ENCODE results near the gene IRF2BPL. TPM values are rescaled to one million over a fixed set of nuclear protein-coding genes. Genes with fewer than 3 reads are reported as not detected.

IRF2BPL gene
- total RNA-seq, 4 donors from 2014 or later, result 21.0 to 53.5 (median 32.5) TPM

DNA sequence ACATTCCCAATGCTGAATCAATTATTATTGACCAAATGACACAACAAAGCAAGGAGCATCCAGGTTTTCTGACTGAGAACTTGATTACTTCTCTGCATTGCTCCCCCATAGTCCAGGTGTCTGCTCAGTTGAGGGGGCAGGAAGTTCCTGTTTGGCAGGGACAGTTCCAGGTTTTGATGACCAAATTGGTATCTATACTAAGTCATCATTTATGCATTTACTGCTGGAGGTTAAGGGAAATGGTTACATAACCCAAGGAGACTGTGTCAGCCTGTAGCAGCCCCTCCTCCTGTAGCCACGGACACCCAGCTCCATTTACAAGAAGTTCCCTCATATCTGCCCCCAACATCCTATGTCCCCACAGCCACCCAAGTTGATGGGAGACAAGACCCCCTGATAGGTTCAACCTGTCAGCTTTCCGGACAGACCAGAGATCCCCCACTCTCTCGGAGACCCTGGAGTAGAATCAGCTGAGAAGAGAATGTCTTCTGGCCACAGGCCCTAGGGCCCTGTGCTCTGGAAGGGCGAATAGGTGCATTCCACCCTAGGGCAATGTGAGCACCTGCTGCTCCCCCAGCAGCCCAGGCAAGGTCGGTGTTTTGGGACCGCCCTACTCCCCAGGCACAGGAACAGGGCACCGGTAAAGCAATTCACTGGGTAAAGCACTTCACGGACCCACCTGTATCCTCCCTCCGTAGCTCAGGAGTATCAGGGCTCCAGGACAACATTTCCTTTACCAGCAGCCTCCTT is 23.6 kb downstream of the IRF2BPL start:
- DNase-seq, result no peak
- H3K4me1 ChIP-seq, result peaks cover 8 to 44% (median 35%) of the 10 kb centered on the region in 4 donors
- no peaks in the 10 kb centered on the region for H3K36me3 ChIP-seq
- TF ChIP-seq POLR2AphosphoS5 (IDR thresholded peaks at IDR 0.05) (no peak), EP300 (IDR thresholded peaks at IDR 0.05; ENCODE audit: low read depth) (no peak), POLR2A (IDR thresholded peaks at IDR 0.05) (no peak)
- TF ChIP-seq, protein P1, sequence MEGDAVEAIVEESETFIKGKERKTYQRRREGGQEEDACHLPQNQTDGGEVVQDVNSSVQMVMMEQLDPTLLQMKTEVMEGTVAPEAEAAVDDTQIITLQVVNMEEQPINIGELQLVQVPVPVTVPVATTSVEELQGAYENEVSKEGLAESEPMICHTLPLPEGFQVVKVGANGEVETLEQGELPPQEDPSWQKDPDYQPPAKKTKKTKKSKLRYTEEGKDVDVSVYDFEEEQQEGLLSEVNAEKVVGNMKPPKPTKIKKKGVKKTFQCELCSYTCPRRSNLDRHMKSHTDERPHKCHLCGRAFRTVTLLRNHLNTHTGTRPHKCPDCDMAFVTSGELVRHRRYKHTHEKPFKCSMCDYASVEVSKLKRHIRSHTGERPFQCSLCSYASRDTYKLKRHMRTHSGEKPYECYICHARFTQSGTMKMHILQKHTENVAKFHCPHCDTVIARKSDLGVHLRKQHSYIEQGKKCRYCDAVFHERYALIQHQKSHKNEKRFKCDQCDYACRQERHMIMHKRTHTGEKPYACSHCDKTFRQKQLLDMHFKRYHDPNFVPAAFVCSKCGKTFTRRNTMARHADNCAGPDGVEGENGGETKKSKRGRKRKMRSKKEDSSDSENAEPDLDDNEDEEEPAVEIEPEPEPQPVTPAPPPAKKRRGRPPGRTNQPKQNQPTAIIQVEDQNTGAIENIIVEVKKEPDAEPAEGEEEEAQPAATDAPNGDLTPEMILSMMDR (IDR thresholded peaks at IDR 0.05), result no peak
- in situ Hi-C loops (cut with MboI; ENCODE audit: low pct_ligation_motif_present in 1 of 4, low pct_unique_long_range_greater_than_20kb in 1 of 4, low sequenced_read_pairs in 3 of 4), result loop anchor here in 1 of 4 donors (10.0 kb wide), 1 partner anchor 50 kb away; no protein-coding TSS in a partner anchor
- peak overlapping the region in 1 of 4 donors; percentile 35 for H3K27ac ChIP-seq
- 80 to 100% methylated on average over 1 to 9 of the region's 9 CpGs for WGBS, 2 donors (ENCODE audit: low coverage in 1 of 2)
- no peak overlapping the region for H3K4me3 ChIP-seq
- H3K27me3 ChIP-seq, result no peaks in the 10 kb centered on the region
- intact Hi-C loops (cut with DNase I; ENCODE audit: low total_unique reads), result loop anchor here (5.0 kb wide), 1 partner anchor 38 kb away; no protein-coding TSS in a partner anchor
- H3K9me3 ChIP-seq, result no peaks in the 10 kb centered on the region

- intact Hi-C loops (cut with DNase I; ENCODE audit: low total_unique reads) (no loop called here), in situ Hi-C loops (cut with MboI; ENCODE audit: low pct_ligation_motif_present in 1 of 4, low pct_unique_long_range_greater_than_20kb in 1 of 4, low sequenced_read_pairs in 3 of 4) (loop anchor here in 1 of 4 donors (10.0 kb wide), 1 partner anchor 49 kb away; no protein-coding TSS in a partner anchor)
- H3K4me3 ChIP-seq, result no peak overlapping the region
- DNase-seq, result no peak
- H3K27ac ChIP-seq, result peak overlapping the region in 1 of 4 donors; percentile 35
- no peaks in the 10 kb centered on the region for H3K36me3 ChIP-seq
- WGBS, 2 donors (ENCODE audit: low coverage in 1 of 2), result 64% methylated on average over 5 of the region's 5 CpGs; no CpG with 5 or more reads in 1 of the 2 donors
- peaks cover 8 to 47% (median 35%) of the 10 kb centered on the region in 4 donors for H3K4me1 ChIP-seq
- H3K9me3 ChIP-seq, result no peaks in the 10 kb centered on the region
- H3K27me3 ChIP-seq, result no peaks in the 10 kb centered on the region
- TF ChIP-seq, protein P1 (IDR thresholded peaks at IDR 0.05), result no peak
- TF ChIP-seq POLR2A (IDR thresholded peaks at IDR 0.05), result no peak
Measured at GRCh38 chr14:77003960-77004710, 24.4 kb downstream of the IRF2BPL start.

DNA sequence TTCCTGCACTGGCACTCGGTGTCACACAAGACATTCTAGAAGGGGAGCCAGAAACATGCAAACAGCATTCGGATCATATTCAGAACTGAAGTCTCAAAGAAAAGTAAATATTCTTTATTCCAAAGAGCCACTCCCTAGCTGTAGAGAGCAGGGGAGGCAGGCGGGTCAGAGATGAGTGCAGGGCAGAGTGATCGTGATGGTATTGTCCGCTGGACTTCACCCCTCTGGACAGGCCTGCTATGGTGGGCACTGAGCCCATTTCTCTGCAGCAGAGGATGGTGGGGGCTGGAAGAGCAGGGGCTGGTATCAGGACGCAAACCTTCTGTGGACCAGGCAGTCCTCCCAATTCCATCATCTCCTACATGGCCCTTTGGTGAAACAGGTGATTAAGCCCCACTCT is 25.6 kb downstream of the IRF2BPL start:
- H3K4me1 ChIP-seq, result peaks cover 8 to 42% (median 24%) of the 10 kb centered on the region in 4 donors
- no peaks in the 10 kb centered on the region for H3K9me3 ChIP-seq
- H3K27ac ChIP-seq, result no peak overlapping the region
- no peak for DNase-seq
- in situ Hi-C loops (cut with MboI; ENCODE audit: low pct_ligation_motif_present in 1 of 4, low pct_unique_long_range_greater_than_20kb in 1 of 4, low sequenced_read_pairs in 3 of 4), result loop anchor here in 1 of 4 donors (10.0 kb wide), 1 partner anchor 48 kb away; no protein-coding TSS in a partner anchor
- H3K27me3 ChIP-seq, result no peaks in the 10 kb centered on the region
- intact Hi-C loops (cut with DNase I; ENCODE audit: low total_unique reads), result no loop called here
- WGBS, 2 donors (ENCODE audit: low coverage in 1 of 2), result 68% methylated on average over 6 of the region's 6 CpGs; no CpG with 5 or more reads in 1 of the 2 donors
- H3K4me3 ChIP-seq, result no peak overlapping the region
- TF ChIP-seq, protein P1 (IDR thresholded peaks at IDR 0.05), result no peak
- no peak for TF ChIP-seq POLR2AphosphoS5 (IDR thresholded peaks at IDR 0.05)
- TF ChIP-seq EP300 (IDR thresholded peaks at IDR 0.05; ENCODE audit: low read depth), result no peak
- TF ChIP-seq POLR2A (IDR thresholded peaks at IDR 0.05), result no peak
- H3K36me3 ChIP-seq, result no peaks in the 10 kb centered on the region

GRCh38 chr14:77002335-77002734 is 26.2 kb downstream of the IRF2BPL start:
- H3K36me3 ChIP-seq, result no peaks in the 10 kb centered on the region
- H3K9me3 ChIP-seq, result no peaks in the 10 kb centered on the region
- no peak overlapping the region for H3K27ac ChIP-seq
- no peak for TF ChIP-seq EP300 (IDR thresholded peaks at IDR 0.05; ENCODE audit: low read depth)
- TF ChIP-seq POLR2A (IDR thresholded peaks at IDR 0.05), result no peak
- in situ Hi-C loops (cut with MboI; ENCODE audit: low pct_ligation_motif_present in 1 of 4, low pct_unique_long_range_greater_than_20kb in 1 of 4, low sequenced_read_pairs in 3 of 4) (loop anchor here in 1 of 4 donors (10.0 kb wide), 1 partner anchor 48 kb away; no protein-coding TSS in a partner anchor), intact Hi-C loops (cut with DNase I; ENCODE audit: low total_unique reads) (no loop called here)
- H3K27me3 ChIP-seq, result no peaks in the 10 kb centered on the region
- no peak for DNase-seq
- no peak overlapping the region for H3K4me3 ChIP-seq
- peaks cover 8 to 36% (median 21%) of the 10 kb centered on the region in 4 donors for H3K4me1 ChIP-seq
- 68 to 78% methylated on average over 3 to 4 of the region's 4 CpGs for WGBS, 2 donors (ENCODE audit: low coverage in 1 of 2)

Measured in transverse colon (tissue), 4 donors.